H1 (cell line): ENCODE measurements around the gene C3orf38. TPM values are rescaled to one million over a fixed set of nuclear protein-coding genes. Genes with fewer than 3 reads are reported as not detected.

Experiments used
- polyA plus RNA-seq, 7 experiments: library from polyadenylated mRNA; depleted of rRNA in 3 of 7; stranded (reverse) in 5 of 7; unstranded in 2 of 7; fragments of >200 nt in 5 of 7; fragments of 200-250 nt in 2 of 7; gene quantifications; 1 replicate in 5 of 7; 2 replicates in 1 of 7; 4 replicates in 1 of 7; pipeline versions ENCODE4 v1.2.1 to v1.2.3, GENCODE V29; 2011 to 2013; ENCODE audit warnings: missing spikeins in 2 of 7, mixed read lengths in 2 of 7
- total RNA-seq: library from RNA; stranded (reverse); fragmentation: NEBNext Ultra II Directional; extraction: Animal tissue kit (Norgen Biotek cat#: 25700); gene quantifications from 2 replicates; pipeline ENCODE4 v1.2.1, GENCODE V29; 2021

Gene C3orf38
- total and polyA plus RNA-seq, 2 of the 8 experiments (the other 6 are each of a cell fraction or from before 2014, with no cell fraction given), result 8.6 to 32.1 TPM

Other genes starting within 250 kb of the C3orf38 start
- 57.1 and 61.4 TPM in 2 replicates for gene CGGBP1, start 91.0 kb upstream of the C3orf38 start, total RNA-seq
- gene CGGBP1, start 91.0 kb upstream of the C3orf38 start, polyA plus RNA-seq (2011; rRNA removed), result 15.7 and 22.9 TPM in 2 replicates
- gene ZNF654, start 90.7 kb upstream of the C3orf38 start, total RNA-seq, result 5.3 and 6.2 TPM in 2 replicates
- gene ZNF654, start 90.7 kb upstream of the C3orf38 start, polyA plus RNA-seq (2011; rRNA removed), result 0.47 and 0.82 TPM in 2 replicates